Activated T-helper 1 cell treated with anti-CD3 and anti-CD28 coated beads, Interleukin-2, amount 50 U/mL, for 16 hours (primary cell): Measurements from ENCODE around the gene TEX11.
"Not testable (repeated sequence)": the region's sequence is repeated elsewhere in the genome, so short reads cannot be mapped to it uniquely, and the experiment has no call there.

Source experiments
- DNase-seq, 2 donors: peaks; one replicate each; pipeline ENCODE4 v3.0.0-alpha.2; 2020; ENCODE audit warnings: low read depth in 1 of 2, low spot score in 1 of 2

The TEX11 gene

DNA sequence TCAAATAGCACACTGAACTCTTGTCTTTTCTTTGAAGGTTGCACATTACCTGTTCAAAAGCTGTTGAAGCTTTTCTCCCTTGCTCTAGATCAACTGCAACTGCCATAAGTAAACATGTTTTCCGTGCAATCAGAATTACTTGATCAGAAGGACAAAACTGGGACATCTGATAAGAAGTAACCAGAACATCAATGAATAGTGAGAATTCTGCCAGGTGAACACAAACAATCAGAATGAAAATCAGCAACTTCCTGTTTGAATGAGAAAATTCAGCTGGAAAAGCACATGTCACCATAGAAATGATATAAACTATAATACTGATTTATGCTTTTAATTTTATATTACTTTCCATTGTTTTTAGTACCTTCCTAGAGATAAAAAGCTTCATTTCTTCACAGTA lies 303.2 kb downstream of the TEX11 start:
- DNase-seq: no peak

- no peak for DNase-seq
Observed at GRCh38 chrX:70592091-70592490, 316.4 kb downstream of the TEX11 start.

DNA sequence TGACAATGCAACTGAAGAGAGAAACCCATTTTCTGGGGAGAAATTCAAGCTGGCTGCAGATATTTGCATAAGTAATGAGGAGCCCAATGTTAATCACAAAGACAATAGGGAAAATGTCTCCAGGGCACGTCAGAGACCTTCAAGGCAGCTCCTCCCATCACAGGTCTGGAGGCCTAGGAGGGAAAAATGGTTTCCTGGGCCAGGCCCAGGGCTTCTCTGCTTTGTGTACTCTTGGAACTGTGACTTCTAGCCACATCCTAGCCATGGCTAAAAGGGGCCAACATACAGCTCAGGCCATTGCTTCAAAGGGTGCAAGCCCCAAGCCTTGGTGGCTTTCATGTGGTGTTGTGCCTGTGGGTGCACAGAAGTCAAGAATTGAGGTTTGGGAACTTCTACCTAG lies 321.4 kb downstream of the TEX11 start:
- not testable (repeated sequence) for DNase-seq

DNA sequence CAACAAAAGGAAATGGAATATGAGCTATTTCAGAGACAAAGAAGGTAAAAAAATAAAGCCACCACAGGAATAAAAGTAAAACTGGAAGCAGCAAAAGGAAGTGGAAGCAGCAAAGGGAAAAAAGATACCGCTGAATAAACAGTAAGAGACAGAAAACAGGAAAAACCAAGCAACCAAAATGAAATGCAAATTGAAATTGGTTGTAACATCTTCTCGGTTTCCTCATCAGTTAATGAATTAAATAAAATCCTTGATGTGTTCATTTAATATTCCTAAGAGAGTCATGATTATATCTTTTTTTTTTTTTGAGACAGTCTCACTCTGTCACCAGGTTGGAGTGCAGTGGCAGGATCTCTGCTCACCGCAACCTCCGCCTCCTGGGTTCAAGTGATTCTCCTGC lies 331.1 kb downstream of the TEX11 start:
- no peak for DNase-seq

DNA sequence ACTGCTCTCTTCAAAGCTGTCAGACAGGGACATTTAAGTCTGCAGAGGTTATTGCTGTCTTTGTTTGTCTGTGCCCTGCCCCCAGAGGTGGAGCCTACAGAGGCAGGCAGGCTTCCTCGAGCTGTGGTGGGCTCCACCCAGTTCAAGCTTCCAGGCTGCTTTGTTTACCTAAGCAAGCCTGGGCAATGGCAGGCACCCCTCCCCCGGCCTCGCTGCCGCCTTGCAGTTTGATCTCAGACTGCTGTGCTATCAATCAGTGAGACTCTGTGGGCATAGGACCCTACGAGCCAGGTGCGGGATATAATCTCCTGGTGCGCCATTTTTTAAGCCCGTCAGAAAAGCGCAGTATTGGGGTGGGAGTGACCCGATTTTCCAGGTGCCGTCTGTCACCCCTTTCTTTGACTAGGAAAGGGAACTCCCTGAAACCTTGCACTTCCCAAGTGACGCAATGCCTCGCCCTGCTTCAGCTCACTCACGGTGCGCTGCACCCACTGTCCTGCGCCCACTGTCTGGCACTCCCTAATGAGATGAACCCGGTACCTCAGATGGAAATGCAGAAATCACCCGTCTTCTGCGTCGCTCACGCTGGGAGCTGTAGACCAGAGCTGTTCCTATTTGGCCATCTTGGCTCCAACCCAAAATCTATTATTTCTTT lies 338.5 kb downstream of the TEX11 start:
- not testable (repeated sequence) for DNase-seq

GRCh38 chrX:70554948-70555347 lies 353.6 kb downstream of the TEX11 start:
- DNase-seq: no peak

DNA sequence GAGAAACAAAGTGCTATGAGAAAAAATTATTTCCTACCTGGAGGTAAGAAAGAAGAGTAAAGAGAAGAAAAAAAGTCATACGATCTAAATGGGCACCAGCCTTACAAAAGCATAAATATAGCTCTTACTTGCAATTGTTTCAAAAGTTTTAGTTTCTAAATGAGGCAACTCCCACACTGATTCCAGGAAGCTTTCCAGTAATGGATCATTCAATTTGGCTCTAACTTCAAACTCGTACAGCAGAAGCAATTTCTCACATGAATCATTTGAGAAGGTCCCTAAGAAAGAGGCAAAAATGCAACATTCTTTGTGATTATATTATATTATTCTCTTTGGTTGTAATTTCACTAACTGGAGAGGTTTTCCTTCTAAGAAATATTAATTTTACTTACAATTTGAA lies 354.0 kb downstream of the TEX11 start:
- no peak for DNase-seq

- DNase-seq: no peak
Observed at GRCh38 chrX:70554081-70554480, 354.4 kb downstream of the TEX11 start.

GRCh38 chrX:70553516-70553915 lies 355.0 kb downstream of the TEX11 start:
- DNase-seq: no peak

DNA sequence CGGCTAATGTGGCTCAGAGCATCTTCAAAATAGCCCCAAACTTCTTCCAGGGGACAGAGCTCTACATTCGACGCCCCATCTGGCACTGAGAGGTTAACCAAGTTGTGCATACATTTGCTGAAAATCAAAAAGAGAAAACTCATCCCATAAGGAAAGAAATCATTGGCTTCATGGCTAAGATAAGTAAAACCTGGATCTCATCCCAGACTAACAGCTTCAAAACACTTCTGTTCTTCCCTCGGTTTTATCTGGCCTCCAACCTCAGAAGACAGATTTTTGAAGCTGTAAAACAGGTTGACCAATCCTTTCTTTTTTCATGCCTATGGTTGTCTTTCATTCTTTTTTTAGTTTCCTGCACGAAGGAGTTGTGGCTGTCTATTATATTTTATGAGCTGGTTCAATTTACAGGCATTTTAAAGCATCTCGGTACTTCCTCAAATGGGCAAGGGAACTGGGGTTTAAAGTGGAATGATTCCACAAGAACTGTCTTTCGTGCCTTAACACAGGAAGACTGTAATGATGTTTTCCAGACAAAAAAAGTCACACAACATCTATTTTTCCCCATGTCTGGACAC lies 356.3 kb downstream of the TEX11 start:
- DNase-seq: no peak

GRCh38 chrX:70549429-70549828 lies 359.1 kb downstream of the TEX11 start:
- no peak for DNase-seq

GRCh38 chrX:70535198-70535597 lies 373.3 kb downstream of the TEX11 start:
- DNase-seq: no peak

DNA sequence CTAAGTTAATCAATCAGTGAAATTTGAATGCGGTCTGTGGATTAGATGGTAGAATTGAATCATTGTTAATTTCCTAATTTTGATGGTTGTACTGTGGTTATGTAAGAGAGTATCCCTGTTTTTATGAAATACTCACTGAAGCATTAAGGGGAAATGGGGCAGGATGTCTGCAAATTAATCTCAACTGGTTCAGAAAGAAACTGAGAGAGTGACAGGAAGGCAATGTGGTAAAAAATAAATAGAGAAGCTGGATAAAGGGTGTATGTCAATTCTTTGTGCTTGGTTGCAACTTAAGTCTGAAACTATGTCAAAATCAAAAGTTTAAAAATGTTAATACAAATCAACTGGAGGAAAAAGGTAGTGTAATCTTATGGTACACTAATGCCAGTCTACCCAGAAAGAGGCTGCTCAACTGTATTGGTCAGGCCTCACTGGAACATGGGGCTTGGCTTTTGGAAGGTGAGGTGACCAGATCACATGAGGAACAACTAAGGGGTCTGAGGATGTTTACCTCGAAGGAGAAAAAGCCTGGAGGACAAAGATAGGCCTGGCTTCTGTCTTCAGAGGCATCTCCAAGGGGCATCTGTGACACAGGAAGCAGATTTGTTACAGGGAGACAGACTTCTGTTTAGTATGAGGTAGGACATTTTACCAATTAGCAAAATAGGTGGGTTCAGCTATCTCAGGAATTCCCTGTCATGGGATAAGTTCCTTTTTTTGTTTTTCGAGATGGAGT lies 380.7 kb downstream of the TEX11 start:
- DNase-seq: no peak

GRCh38 chrX:70527053-70527452 lies 381.5 kb downstream of the TEX11 start:
- DNase-seq: no peak

DNA sequence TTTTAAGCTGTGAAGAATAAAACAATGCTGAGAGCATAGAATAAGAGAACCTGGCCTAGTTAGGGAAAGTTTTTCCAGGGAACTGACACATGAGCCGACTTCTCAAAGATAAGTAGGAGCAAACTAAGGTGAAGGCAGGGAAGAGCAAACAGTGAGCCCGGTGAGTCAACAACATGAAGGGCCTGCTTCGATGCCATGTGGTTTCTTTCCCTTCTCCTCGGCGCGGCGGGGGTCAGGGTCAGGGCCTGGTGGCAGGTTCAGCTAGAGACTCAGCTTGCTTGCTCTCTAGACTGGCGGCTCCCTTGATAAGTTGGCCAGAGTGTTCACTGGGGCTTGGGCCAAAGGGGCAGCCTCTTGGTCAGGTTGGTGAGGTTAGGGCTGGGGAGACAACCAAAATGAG lies 382.8 kb downstream of the TEX11 start:
- no peak for DNase-seq

DNA sequence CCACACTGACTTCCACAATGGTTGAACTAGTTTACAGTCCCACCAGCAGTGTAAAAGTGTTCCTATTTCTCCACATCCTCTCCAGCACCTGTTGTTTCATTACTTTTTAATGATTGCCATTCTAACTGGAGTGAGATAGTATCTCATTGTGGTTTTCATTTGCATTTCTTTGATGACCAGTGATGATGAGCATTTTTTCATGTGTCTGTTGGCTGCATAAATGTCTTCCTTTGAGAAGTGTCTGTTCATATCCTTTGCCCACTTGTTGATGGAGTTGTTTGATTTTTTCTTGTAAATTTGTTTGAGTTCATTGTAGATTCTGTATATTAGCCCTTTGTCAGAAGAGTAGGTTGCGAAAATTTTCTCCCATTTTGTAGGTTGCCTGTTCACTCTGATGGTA lies 392.8 kb downstream of the TEX11 start:
- not testable (repeated sequence) for DNase-seq

DNA sequence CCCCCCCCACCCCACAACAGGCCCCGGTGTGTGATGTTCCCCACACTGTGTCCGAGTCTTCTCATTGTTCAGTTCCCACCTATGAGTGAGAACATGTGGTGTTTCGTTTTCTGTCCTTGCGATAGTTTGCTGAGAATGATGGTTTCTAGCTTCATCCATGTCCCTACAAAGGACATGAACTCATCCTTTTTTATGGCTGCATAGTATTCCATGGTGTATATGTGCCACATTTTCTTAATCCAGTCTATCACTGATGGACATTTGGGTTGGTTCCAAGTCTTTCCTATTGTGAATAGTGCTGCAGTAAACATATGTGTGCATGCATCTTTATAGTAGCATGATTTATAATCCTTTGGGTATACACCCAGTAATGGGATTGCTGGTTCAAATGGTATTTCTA lies 393.2 kb downstream of the TEX11 start:
- DNase-seq: not testable (repeated sequence)

- DNase-seq: no peak
Observed at GRCh38 chrX:70509078-70509477, 399.4 kb downstream of the TEX11 start.

DNA sequence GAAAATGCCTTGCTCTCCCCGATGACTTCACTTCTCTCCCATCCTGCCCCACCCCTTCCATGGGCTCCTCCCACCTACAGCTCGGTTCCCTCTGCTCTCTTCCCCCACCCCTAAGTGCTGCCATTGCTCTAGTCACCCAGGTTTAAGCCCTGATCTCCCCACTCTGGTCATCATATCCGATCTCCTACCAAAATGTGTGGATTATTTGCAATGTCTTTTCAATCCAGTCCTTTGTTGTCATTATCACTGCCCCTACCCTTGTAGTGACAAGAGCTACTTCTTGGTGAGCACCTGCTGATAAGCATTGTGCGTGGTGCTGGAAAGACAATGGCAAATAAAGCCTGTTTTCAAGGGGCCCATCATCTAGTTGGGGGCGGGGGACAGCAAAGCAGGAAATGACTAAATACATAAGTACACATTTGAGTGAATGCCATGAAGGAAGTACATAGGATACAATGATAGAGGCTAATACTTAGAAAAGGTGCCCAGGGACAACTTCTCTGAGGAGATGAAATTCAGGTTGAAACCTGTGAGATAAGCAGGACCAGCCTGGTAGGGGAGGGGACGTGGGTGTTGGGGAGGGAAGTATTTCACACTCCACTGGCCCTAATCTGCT lies 400.1 kb downstream of the TEX11 start:
- no peak for DNase-seq

DNA sequence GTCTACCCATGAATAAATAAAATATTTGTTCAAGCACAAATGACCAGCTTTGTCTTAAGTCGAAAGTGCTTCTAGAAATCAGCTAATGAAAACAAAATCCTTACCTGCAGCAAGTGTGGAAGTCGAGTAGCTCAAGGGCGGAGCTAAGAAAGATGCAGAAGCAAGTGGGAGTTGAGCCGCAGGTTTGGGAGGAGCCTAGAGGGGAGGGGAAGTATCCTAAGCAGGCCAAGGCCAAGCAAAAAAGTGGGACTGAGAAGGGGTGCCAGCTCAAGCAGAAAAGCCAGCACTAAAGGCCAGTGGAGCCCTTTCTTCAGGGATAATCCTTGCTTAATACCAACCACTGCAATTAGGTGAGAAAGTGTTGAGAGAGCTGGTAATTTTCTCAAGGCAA lies 403.1 kb downstream of the TEX11 start:
- no peak for DNase-seq

DNA sequence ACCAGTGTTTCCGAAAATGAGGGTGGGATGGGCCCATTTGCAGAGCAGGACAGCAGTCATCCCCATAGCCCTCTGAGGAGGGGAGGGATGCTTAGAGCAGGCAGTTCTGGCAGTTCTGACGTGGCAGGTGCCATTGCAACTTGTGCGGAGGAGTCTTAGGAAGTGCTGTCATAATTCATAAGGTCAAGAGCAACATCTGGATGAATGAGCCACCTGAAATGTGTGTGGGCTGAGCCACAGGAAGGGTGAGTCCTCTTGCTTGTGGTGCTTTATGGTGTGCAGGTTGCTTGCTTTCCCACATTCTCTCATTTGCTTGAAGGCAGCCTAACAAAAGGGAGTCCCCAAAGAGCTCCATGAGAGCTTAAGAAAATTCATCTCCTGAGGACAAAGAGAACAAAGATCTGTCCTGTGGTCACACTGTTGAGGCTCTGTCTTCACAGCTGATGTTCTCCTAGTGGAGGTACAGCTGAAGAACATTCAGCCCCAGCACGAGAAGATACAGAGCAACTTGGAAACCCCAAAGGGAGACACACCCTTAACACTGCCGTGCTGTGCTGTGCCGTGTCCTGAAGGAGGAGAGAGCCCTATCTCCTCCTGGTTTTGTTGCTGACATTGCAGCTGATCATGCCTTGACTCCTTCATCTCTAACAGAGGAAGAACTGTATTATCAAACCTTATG lies 403.6 kb downstream of the TEX11 start:
- no peak for DNase-seq

DNA sequence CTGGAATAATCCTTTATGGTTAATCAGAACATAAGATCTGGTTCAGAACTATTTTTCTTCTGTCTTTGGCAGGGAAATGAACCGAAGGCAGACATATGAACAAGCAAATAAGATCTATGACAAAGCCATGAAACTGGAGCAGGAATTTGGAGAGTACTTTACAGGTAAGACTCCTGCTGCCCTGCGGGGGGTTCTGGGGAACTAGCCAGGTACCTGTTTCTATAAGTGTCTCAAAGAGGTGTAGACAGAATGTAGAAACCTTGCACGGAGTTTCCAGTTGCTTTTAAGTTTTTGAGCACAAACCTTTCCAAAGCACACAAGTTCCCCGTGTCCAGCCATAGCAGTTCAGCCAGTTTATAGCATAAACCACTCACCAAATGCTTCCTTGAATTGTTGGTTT lies 407.7 kb downstream of the TEX11 start:
- no peak for DNase-seq
